CD1c-positive myeloid dendritic cell (primary cell): ENCODE measurements around the gene DHX57.
A peak's percentile ranks its signal among the peaks of the same experiment; 100 is the strongest.
"Not testable (repeated sequence)": the region's sequence is repeated elsewhere in the genome, so short reads cannot be mapped to it uniquely, and the experiment has no call there.

Experiments
- DNase-seq: peaks from one replicate; pipeline ENCODE4 v3.0.0-alpha.2; 2016; ENCODE audit errors: extremely low spot score

DHX57 gene

GRCh38 chr2:38794235-38794946 lies 81.3 kb downstream of the DHX57 start:
- DNase-seq, result no peak

GRCh38 chr2:38793511-38793910 lies 82.2 kb downstream of the DHX57 start:
- no peak for DNase-seq

GRCh38 chr2:38792751-38793150 lies 83.0 kb downstream of the DHX57 start:
- no peak for DNase-seq

- DNase-seq, result not testable (repeated sequence)
These were observed 83.4 kb downstream of the DHX57 start for GRCh38 chr2:38792321-38792720.

GRCh38 chr2:38791744-38792143 lies 84.0 kb downstream of the DHX57 start:
- DNase-seq, result peak; percentile 48

GRCh38 chr2:38789691-38790090 lies 86.0 kb downstream of the DHX57 start:
- DNase-seq, result no peak

GRCh38 chr2:38788306-38788705 lies 87.4 kb downstream of the DHX57 start:
- DNase-seq, result no peak

- DNase-seq, result no peak
These were observed 92.1 kb downstream of the DHX57 start for GRCh38 chr2:38783586-38783985.

- DNase-seq, result no peak
These were observed 97.0 kb downstream of the DHX57 start for GRCh38 chr2:38778687-38779082.

- no peak for DNase-seq
These were observed 99.2 kb downstream of the DHX57 start for GRCh38 chr2:38776531-38776930.

GRCh38 chr2:38775921-38776225 lies 99.9 kb downstream of the DHX57 start:
- no peak for DNase-seq

- DNase-seq, result no peak
These were observed 100.4 kb downstream of the DHX57 start for GRCh38 chr2:38775097-38775920.

- no peak for DNase-seq
These were observed 104.1 kb downstream of the DHX57 start for GRCh38 chr2:38771632-38772031.

- no peak for DNase-seq
These were observed 110.2 kb downstream of the DHX57 start for GRCh38 chr2:38765551-38765950.

GRCh38 chr2:38765149-38765548 lies 110.6 kb downstream of the DHX57 start:
- DNase-seq, result no peak

GRCh38 chr2:38763728-38764127 lies 112.0 kb downstream of the DHX57 start:
- no peak for DNase-seq

GRCh38 chr2:38763228-38763627 lies 112.5 kb downstream of the DHX57 start:
- DNase-seq, result no peak

GRCh38 chr2:38755891-38756290 lies 119.8 kb downstream of the DHX57 start:
- not testable (repeated sequence) for DNase-seq

- DNase-seq, result no peak
These were observed 121.2 kb downstream of the DHX57 start for GRCh38 chr2:38754506-38754905.

- no peak for DNase-seq
These were observed 121.7 kb downstream of the DHX57 start for GRCh38 chr2:38754049-38754448.

GRCh38 chr2:38751596-38752410 lies 123.9 kb downstream of the DHX57 start:
- DNase-seq, result no peak

GRCh38 chr2:38750891-38751595 lies 124.7 kb downstream of the DHX57 start, which contains the start of gene SRSF7:
Gene SRSF7 (minus strand): TSS chr2:38751361. CDS start chr2:38751256, 105 bp downstream.
- peak; percentile 100 for DNase-seq
